ENCODE measurements around the gene SEZ6. TPM values are rescaled to one million over a fixed set of nuclear protein-coding genes. Genes with fewer than 3 reads are reported as not detected.

The SEZ6 gene
- total RNA-seq, 1 experiment from 2014 or later, result 20.5 TPM

- Histone ChIP-seq H3K4me1 (peaks cover 5% of the 10 kb centered on the region), H3K9me3 (replicated peaks) (no peaks in the 10 kb centered on the region), H3K27me3 (no peaks in the 10 kb centered on the region), H3K36me3 (no peaks in the 10 kb centered on the region), H3K4me3 (no peak overlapping the region), H3K27ac (no peak overlapping the region)
- DNase-seq, result no peak
Measured at GRCh38 chr17:29000973-29001372, 4.9 kb downstream of the SEZ6 start.

DNA sequence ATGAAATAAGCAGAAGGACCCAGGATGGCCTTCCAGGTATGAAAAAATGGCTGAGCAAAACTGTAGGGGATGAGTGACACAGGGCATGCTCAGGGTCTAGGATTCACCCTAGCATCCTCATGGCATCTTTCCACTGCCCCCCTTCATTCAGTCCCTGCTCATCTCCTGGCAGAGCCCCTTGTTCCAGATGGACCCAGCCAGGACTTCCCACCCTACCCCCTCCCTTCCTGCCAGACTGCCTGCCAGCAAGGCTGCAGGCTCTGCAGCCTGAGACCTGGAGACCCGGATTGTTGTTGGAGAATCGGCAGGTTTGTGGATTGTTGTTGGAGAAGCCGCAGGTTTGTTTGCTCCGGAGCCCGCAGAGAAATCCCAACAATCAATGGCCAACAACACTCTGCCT is 6.6 kb downstream of the SEZ6 start:
- Histone ChIP-seq H3K4me3 (no peak overlapping the region), H3K9me3 (replicated peaks) (no peaks in the 10 kb centered on the region), H3K27me3 (no peaks in the 10 kb centered on the region), H3K27ac (no peak overlapping the region), H3K36me3 (no peaks in the 10 kb centered on the region), H3K4me1 (peaks cover 6% of the 10 kb centered on the region; the same call in 1 of the 2 replicates)
- no peak for DNase-seq

DNA sequence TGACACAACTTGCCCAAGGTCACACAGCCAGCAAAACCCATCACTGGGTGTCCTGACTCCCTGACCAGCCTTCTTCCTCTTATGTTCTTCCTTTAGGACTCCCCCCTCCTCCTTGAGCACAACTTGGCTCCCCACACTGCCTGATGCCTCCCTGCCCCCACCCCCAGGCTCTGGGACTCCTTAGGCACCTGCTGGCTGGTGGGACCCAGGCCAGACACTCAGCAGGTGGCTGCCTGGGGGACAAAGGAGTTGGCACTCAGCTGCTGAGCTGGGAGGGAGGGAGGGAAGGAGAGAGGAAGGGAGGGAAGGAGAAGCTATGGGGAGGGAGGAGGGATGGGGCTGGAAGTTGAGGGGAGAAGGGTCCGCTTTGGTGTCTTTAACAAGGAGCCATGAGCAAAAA is 8.0 kb downstream of the SEZ6 start:
- Histone ChIP-seq H3K27ac (no peak overlapping the region), H3K9me3 (replicated peaks) (no peaks in the 10 kb centered on the region), H3K4me1 (peaks cover 6% of the 10 kb centered on the region; the same call in 1 of the 2 replicates), H3K36me3 (no peaks in the 10 kb centered on the region), H3K27me3 (no peaks in the 10 kb centered on the region), H3K4me3 (no peak overlapping the region)
- DNase-seq, result peak in 1 of 2 experiments; percentile 48

- Histone ChIP-seq H3K27ac (no peak overlapping the region), H3K36me3 (no peaks in the 10 kb centered on the region), H3K4me1 (peaks cover 6% of the 10 kb centered on the region; the same call in 1 of the 2 replicates), H3K9me3 (replicated peaks) (no peaks in the 10 kb centered on the region), H3K4me3 (no peak overlapping the region), H3K27me3 (no peaks in the 10 kb centered on the region)
- no peak for DNase-seq
Measured at GRCh38 chr17:28996554-28997096, 9.2 kb downstream of the SEZ6 start.

GRCh38 chr17:28993645-28994426 is 12.0 kb downstream of the SEZ6 start:
- H3K36me3 ChIP-seq, result no peaks in the 10 kb centered on the region
- no peak overlapping the region for H3K4me3 ChIP-seq
- H3K4me1 ChIP-seq, result peaks cover 6% of the 10 kb centered on the region; the same call in 1 of the 2 replicates
- no peak overlapping the region for H3K27ac ChIP-seq
- DNase-seq, result no peak
- no peaks in the 10 kb centered on the region for H3K9me3 ChIP-seq (replicated peaks)
- H3K27me3 ChIP-seq, result no peaks in the 10 kb centered on the region

DNA sequence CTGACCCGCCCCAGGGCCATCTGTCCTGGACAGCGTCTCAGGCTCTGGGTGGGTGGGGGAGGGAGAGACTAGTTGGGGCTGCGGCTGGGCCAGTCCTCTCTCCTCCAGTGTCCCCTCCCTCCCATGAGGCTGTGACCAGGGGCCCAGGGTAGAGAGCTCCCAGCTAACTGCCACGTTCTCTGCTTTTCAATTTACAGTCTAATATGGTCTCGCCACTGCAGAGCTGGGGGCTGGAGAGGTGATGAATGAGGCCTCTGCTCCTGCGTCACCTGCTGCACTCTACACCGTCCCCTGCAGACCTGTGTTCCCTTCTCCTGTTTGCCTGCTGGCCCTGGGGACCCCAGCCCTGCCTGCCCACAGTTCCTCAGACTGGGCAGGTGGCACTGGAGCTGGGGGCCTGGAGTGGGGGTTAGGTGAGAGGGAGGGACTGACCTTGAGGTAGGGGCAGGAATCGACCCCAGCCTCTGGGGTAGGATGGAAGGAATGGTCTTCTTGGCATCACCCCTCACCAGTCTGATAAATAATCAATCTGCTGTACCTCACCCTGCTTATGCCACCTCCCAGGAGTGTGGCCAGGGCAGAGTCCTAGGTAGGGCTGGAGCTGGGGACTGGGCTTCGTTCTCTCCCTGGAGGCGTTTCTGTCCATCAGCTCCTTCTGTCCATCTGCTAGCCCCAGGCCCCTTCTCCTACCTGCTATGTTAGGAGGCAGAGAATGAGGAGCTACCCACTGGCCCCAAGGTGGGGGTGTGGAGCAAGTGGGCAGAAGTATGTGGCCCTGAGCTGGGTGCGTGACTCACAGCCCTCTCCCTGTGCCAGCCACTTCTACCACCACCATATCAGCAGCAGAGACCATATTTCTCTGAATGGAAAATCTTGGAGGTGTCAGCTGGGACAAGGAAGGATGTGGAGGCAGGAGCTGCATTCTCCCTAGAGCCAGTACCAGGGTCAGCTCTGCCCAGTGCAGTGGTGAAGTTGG is 12.9 kb downstream of the SEZ6 start:
- peaks cover 6% of the 10 kb centered on the region; the same call in 1 of the 2 replicates for H3K4me1 ChIP-seq
- H3K27ac ChIP-seq, result no peak overlapping the region
- no peaks in the 10 kb centered on the region for H3K27me3 ChIP-seq
- H3K9me3 ChIP-seq (replicated peaks), result no peaks in the 10 kb centered on the region
- H3K4me3 ChIP-seq, result no peak overlapping the region
- DNase-seq, result no peak
- H3K36me3 ChIP-seq, result no peaks in the 10 kb centered on the region

DNA sequence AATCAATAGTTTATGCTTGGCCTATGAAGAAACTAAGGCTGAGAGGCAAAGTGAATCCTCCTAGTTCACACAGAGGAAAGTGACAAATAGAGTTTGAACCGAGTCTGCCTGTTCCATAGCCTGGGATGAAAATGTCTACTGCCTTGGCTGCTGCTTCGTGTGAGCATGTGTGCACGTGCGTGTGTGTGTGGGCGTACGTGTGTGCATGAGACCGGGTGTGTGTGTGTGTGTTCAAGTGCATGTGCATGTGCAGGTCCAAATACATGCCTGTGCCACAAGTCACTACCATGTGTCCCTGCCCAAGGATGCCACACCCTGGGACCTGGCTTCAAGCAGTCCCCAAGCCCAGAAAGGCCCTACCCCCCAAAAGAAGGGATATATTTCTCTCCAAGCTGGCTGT is 13.6 kb downstream of the SEZ6 start:
- Histone ChIP-seq H3K36me3 (no peaks in the 10 kb centered on the region), H3K9me3 (replicated peaks) (no peaks in the 10 kb centered on the region), H3K27me3 (no peaks in the 10 kb centered on the region), H3K27ac (no peak overlapping the region), H3K4me3 (no peak overlapping the region), H3K4me1 (peaks cover 7% of the 10 kb centered on the region)
- DNase-seq, result no peak

GRCh38 chr17:28991779-28992178 is 14.1 kb downstream of the SEZ6 start:
- Histone ChIP-seq H3K27ac (no peak overlapping the region), H3K4me3 (no peak overlapping the region), H3K36me3 (no peaks in the 10 kb centered on the region), H3K4me1 (peaks cover 11% of the 10 kb centered on the region), H3K27me3 (no peaks in the 10 kb centered on the region), H3K9me3 (replicated peaks) (no peaks in the 10 kb centered on the region)
- no peak for DNase-seq

DNA sequence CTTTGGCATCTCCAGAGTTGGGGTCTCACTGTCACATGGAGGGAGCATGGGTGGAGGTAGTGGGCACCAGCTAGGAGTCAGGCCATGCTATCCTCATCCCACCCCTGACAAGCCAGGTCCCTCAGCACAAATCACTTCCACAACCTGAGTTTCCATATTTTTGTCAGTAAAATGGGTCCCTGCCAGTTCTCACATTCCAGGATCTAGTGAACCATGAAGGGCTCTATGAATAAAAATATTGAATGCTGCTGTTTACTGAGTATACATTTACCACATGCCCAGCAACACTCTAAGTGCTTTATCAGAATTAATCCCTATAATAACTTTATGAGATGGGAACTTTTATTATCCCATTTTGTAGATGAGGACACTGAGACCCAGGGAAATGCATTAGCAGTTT is 16.8 kb downstream of the SEZ6 start:
- DNase-seq, result no peak
- H3K27me3 ChIP-seq, result no peaks in the 10 kb centered on the region

GRCh38 chr17:28988475-28988874 is 17.4 kb downstream of the SEZ6 start:
- Histone ChIP-seq H3K4me3 (no peak overlapping the region), H3K27ac (no peak overlapping the region), H3K36me3 (no peaks in the 10 kb centered on the region), H3K27me3 (no peaks in the 10 kb centered on the region), H3K9me3 (replicated peaks) (no peaks in the 10 kb centered on the region), H3K4me1 (peaks cover 31% of the 10 kb centered on the region)
- no peak for DNase-seq

More for the DNA sequence above, 16.8 kb downstream of the SEZ6 start:
- Histone ChIP-seq H3K36me3 (no peaks in the 10 kb centered on the region), H3K4me1 (peaks cover 25% of the 10 kb centered on the region), H3K27ac (no peak overlapping the region), H3K9me3 (replicated peaks) (no peaks in the 10 kb centered on the region), H3K4me3 (no peak overlapping the region)

DNA sequence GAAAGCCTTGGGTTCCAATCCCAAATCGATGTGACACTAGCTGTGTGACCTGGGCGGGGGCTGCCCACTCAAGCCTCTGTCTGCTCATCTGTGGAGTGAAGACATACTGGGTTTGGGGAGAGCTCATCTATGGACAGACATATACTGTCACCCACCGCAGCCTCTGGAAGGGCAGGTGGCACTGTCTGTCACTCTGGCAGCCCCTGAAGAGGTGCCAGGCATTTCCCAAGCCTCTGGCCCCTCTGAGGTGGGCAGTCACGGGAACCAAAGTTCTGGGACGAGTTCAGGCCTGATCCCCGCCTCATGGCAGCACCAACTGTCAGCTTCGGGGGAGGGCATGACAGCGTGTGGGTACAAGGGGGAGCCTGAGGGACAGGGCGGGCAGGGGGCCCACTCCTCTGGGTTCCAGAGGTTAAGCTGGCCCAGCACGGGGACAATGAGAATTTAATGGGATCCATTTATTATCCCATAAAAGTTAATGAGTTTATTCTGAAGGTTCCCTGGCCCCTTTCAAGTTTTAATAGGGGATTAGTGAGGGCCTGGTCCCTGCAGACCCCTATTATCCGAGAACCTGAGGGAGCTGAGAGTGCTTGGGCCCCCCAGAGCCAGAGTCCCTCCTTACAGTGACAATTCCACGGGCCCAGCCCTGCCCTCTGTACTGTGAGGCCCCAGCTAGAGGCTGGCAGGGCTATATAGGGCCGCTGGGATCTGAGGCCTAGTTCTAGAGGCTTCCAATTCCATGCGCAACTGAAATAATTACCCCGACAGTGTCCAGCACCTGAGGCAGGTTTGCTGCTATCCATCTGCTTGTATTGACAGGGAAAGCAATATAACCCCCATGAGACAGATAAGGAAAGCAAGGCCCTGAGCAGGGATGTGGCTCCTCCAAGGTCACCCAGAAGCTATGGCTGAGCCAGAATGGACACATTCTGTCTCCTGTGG is 18.8 kb downstream of the SEZ6 start:
- Histone ChIP-seq H3K36me3 (no peaks in the 10 kb centered on the region), H3K27me3 (no peaks in the 10 kb centered on the region), H3K27ac (peak overlapping the region; percentile 2; the same call in 1 of the 2 replicates), H3K9me3 (replicated peaks) (no peaks in the 10 kb centered on the region), H3K4me1 (peaks cover 38% of the 10 kb centered on the region), H3K4me3 (peak overlapping the region; percentile 46; the same call in 1 of the 2 replicates)
- peak; percentile 56 to 62 for DNase-seq

GRCh38 chr17:28985950-28986713 is 19.7 kb downstream of the SEZ6 start:
- Histone ChIP-seq H3K4me3 (peak overlapping the region; percentile 46), H3K27ac (peak overlapping the region; percentile 2; the same call in 1 of the 2 replicates), H3K27me3 (no peaks in the 10 kb centered on the region), H3K4me1 (peaks cover 38% of the 10 kb centered on the region), H3K36me3 (no peaks in the 10 kb centered on the region), H3K9me3 (replicated peaks) (no peaks in the 10 kb centered on the region)
- DNase-seq, result peak; percentile 75 to 82

Measured in SJCRH30 (cell line).